Peyer's patch (tissue), 4 donors: ENCODE results near the gene ATP8B4.

Source experiments
- POLR2A ChIP-seq, 2 donors: fragments of 450-650 bp; IDR thresholded peaks; one replicate each; pipeline ENCODE4 v1.5.1; 2017; ENCODE audit warnings: antibody characterized with exemption in 2 of 2, mild to moderate bottlenecking in 2 of 2, moderate library complexity in 2 of 2
- TF ChIP-seq, protein P1 (sequence below), 6 experiments: fragments of 450-650 bp in 4 of 6; fragments of 200-600 bp in 2 of 6; sonication (generic) in 1 of 6; IDR thresholded peaks; one replicate each; pipeline ENCODE4 v1.5.1; 2017 to 2019; ENCODE audit warnings: antibody characterized with exemption in 6 of 6, mild to moderate bottlenecking in 3 of 6, moderate library complexity in 1 of 6

DNA sequence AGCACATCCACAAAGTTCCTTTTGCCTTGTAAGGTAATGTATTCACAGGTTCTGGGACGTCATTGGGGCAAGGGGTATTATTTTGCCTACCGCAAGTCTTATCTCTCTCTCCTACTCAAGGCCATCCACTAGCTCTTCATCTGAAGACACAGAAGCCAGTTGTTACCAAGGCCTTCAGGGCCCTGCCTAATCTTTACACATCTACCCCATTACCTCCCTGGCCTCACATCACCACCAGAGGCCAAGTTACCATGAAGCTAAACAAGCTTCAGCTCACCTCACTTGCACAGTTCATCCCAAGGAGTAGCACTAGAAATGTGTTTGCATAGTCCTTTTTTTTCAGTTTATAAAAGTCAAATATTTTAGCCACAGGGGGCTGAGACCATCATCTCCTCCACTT is 34.1 kb downstream of the ATP8B4 start:
- TF ChIP-seq, protein P1, sequence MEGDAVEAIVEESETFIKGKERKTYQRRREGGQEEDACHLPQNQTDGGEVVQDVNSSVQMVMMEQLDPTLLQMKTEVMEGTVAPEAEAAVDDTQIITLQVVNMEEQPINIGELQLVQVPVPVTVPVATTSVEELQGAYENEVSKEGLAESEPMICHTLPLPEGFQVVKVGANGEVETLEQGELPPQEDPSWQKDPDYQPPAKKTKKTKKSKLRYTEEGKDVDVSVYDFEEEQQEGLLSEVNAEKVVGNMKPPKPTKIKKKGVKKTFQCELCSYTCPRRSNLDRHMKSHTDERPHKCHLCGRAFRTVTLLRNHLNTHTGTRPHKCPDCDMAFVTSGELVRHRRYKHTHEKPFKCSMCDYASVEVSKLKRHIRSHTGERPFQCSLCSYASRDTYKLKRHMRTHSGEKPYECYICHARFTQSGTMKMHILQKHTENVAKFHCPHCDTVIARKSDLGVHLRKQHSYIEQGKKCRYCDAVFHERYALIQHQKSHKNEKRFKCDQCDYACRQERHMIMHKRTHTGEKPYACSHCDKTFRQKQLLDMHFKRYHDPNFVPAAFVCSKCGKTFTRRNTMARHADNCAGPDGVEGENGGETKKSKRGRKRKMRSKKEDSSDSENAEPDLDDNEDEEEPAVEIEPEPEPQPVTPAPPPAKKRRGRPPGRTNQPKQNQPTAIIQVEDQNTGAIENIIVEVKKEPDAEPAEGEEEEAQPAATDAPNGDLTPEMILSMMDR (IDR thresholded peaks at IDR 0.05): no peak
- no peak for TF ChIP-seq POLR2A (IDR thresholded peaks at IDR 0.05)
